GM18498 (cell line): ENCODE results near the gene PGBD5.

Source experiments
- ATAC-seq: cut with Tn5 transposase; IDR thresholded peaks from one replicate; pipeline ENCODE4 v1.9.1; 2021; ENCODE audit warnings: mild to moderate bottlenecking, moderate library complexity; ENCODE audit not compliant: unreplicated experiment

The PGBD5 gene

DNA sequence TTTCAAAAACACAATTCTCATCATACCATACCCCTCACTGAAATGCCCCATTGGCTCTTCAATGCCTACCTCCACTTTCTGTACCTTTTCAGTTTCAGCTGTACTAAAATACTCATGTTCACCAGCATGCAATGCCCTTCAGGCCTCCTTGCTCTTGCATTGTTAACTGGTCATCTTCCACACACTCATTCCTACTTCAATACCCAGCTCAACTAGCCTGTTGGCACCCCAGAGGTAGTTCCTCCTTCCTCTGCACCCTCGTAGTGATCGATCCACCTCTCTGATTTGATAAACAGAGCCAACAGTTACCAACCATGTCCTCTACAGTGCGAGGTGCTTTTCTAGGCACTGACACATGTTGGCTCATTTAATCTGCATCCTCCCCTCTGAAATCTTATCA is 46.7 kb downstream of the PGBD5 start:
- ATAC-seq, result no peak

DNA sequence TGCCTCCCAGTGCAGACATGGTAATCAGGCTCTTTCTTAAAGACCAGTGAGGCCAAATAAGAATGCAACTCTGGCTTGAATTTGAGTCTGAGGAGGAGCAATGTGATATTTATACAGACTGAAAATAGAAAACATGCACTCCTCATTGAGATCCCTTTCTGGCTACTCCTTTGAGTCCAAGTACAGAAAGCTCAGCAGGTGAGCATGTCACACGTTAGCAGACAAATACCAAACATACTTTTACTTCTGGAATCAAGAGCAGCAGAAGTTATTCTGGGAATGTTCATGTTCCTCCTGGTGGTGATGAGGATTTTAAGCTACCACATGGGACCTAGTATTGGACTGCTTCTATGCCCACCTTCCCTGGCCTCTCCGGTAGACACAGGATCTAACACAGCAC is 48.3 kb downstream of the PGBD5 start:
- no peak for ATAC-seq

DNA sequence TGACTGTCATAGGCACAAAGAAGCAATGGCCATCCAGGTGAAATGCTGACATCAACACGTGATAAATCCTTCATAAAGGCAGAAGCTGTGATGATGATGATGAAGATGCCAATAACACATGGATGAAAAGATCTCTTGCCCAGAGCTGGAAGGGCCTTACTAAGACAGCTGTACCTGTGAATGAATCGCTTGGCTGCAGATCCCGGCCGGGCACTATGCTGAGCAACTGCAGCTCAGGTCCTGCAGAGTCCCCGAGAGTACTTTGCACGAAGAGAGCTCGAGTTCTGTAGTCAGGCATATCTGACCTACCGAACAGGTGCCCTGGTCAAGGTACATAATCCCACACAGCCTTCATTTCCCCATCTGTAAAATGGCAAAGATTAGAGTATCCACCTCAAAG is 48.8 kb downstream of the PGBD5 start:
- no peak for ATAC-seq

DNA sequence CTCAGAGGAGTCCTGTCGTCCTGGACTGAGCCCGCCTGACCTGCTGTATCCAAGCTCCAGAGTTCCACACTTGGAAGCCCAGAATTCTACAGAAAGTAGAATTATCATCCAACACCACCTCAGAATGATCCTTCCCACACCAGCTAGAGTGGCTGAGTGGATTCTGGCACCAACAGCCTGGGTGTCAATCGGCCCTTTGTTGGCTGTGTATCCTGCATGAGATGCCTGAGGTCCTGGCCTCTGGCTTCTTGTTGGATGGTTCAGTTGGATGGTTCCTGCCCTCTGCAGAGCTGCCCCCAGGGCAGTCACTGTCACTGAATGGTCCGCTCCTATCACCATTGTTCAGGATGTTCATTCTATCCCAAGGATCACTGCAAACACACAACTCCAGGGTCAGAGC is 49.8 kb downstream of the PGBD5 start:
- no peak for ATAC-seq

DNA sequence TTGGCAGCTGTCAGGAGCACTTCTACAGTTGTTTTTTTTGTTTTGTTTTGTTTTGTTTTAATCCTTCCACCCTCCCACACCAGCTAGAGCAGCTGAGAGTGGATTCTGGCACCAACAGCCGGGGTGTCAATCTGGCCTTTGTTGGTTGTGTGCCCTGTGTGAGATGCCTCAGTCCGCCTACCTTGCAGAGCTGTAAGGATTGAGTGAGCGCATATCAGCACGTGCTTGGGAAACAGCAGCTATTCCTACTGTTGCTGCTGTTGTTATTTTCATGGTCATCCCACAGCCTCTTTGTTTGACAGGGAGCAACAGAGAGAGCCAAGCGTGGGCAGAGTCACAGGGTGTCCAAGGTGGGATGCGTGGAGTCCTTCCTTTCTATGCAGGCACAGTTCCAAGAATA is 50.4 kb downstream of the PGBD5 start:
- no peak for ATAC-seq

DNA sequence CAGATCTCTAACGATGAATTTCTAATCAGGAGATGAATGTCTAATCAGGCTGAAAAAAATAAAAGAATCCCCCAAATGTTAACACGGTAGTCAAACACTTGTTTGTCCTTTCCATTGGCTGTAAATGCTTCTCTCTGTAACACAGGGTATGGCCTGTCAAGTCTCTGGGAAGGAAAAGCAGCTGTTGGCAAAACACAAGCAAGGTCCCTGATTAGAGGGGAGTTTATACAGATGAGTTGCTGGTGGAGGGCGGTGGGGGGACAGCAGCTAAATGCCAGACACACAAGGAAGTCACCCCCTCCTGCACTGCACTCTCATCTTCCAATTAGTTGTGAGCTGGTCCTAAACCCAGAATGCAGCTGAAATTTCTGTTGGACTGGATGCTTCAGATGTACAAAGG is 51.0 kb downstream of the PGBD5 start:
- no peak for ATAC-seq

DNA sequence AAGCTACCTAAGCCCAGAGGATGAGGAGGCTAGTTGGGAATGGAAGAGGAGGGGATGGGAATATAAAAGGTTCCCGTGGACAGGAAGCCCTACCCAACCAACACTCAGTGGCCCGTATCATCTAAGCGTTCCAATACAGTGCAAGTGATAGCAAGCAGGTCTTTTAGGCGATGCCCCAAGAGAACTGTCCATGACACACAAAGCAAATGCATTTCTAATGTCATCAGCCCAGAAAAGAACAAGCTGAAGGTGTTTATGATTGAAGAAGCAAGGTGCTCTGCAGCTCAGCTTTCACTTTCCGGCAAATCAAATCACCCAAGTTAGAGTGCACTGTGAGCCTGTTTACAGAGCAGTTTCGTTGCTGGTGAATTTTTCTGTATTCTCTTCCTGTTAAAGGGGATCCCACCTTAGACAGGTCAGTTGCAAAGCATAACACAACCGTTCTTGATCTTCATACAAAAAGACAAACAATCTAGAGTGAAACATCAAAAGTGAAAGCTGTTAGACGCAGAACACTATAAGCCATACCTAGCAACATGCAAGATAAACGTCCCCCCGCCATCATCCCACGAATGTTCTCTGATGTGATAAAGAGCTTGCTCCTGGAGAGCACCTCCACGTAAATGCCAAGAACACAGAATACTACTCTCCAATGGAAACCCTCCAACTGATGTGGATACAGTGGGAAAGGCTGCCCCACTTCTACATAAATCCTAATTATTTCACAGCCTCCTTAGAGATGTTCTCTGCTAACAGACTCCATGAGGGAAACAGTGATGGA is 54.0 kb downstream of the PGBD5 start:
- ATAC-seq, result no peak

DNA sequence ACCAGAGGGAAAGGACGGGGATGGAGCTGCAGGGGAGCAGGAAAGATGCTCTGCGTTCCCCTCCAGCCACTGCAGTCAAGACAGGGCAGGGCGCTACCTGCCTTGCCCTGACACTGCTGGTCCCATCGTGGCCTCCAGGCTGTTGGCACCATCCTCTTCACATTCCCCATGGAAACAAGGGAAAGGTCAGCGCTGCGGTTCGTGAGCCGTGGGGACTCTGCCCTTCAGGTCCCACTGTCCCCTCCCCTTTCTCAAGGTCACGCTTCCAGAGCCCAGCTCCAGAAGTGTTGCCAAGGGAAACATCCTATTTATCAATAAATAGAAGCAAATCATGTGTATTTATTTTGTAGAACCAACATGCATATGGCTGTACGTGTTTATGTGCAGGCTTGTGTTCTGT is 56.0 kb downstream of the PGBD5 start:
- ATAC-seq, result no peak

DNA sequence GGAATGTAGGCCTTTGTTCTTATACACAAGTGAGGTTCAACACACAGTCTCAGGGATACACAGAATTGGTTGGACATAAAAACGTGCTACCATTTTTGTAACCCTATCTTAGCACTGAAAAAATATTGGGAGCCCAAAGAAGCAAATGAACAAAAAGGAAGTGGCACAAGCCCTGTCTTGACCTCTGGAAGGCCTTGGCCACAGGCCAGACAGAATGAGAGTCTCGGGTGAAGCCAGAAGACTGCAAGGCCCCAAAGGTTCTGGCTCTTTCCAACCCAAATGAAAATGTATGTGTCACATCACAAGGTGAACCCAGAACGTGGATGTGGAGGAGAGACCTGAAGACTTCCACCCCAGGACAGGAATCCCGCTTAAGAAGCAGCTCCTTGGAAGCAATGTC is 57.3 kb downstream of the PGBD5 start:
- ATAC-seq, result no peak

DNA sequence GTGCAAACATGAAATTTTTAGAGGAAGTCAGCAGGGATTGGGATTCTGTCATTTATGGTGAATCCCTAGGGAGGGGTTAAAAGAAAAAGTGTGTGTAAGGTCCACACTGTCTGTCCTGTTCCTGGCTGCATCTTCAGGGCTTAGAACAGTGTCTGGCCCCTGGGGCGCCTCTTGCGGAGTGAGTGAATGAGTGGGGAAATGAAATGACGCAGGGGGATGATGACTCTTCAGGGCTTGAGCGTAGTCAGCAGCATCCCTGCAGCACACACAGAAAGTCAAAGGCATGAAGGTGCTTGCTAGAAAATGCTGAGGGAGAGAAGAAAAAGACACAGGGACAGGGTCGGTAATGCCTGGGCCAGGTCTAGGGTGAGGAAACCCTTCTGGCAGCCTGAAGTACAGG is 57.8 kb downstream of the PGBD5 start:
- ATAC-seq, result no peak

DNA sequence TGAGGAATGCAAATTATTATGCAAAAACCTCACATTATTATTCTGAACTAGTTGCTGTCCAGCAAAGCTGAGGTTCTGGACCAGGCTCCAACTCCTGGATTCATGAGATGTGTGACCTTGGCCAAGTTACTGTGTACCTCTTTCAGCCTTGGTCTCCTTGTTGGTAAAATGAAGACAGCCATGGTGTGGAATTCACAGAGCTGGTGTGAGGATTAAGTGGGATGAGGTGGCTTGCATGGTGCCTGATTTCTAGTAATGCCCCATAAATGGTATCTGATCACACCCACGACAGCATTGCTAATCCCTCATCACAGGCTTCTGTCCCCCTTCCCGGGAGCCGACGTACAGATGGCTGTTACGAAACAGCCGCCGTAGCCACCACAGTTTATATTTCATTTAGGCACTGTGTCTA is 59.6 kb downstream of the PGBD5 start:
- ATAC-seq, result no peak

DNA sequence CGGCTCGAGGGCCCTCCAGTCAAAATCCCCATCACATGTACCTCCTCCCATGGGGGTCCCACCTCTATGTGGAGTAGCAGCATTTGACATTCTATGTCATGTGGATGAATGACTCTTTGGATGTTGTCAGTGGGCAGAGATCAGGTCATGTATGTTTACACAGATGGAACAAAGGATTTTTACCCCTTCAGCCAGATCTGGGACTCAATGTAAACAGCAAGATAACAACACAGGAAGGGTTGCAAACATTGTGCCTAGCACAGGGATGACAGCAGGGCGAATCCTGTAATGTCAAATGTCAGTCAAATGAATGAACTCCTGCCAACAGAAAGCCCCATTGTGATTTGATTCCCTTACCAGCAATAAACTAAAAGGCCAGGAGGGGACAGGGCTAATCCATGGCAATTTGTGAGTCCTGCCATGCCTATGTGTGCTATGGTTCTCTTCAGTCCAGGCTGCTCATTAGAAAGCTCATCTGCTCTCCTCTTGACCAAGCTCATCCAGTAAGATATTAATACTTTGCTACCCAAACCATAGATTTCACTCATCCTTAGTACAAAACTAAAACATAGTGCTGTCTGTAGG is 60.3 kb downstream of the PGBD5 start:
- no peak for ATAC-seq

DNA sequence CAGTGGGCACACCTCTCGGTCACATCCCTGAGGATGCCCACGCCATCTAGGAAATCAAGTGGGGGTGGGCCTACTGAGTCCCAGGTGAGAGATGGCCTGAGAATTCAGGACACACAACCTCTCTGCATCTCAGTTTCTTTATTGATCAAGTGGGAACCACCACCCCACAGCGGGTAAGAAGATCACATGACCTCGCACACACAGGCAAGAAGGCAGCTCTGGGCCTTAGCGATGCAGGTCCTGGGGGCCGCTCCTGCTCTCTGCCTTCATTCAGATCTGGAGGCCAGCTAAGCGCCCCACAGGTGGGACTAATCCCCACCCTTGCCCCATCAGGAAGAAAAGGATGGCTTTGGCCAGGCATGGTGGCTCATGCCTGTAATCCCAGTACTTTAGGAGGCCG is 63.2 kb downstream of the PGBD5 start:
- no peak for ATAC-seq

DNA sequence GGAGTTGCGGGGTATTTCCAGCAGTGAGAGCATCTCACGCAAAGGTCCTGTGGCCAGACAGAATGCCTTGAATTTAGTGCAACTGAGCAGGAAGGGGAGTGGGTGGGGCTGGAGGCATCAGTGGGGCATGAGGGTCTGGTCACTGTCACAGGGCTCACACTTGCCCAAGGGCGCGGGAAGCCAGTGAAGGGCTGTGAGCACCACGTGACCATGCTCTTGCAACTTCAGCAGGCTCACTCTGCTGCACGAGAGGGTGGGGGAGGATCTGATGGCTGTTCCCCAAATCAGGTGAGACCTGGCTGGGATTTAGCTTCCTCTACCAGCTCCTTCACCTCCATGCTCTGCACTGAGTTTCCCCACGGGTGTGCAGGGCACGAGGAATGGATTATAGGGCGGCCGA is 64.2 kb downstream of the PGBD5 start:
- no peak for ATAC-seq

DNA sequence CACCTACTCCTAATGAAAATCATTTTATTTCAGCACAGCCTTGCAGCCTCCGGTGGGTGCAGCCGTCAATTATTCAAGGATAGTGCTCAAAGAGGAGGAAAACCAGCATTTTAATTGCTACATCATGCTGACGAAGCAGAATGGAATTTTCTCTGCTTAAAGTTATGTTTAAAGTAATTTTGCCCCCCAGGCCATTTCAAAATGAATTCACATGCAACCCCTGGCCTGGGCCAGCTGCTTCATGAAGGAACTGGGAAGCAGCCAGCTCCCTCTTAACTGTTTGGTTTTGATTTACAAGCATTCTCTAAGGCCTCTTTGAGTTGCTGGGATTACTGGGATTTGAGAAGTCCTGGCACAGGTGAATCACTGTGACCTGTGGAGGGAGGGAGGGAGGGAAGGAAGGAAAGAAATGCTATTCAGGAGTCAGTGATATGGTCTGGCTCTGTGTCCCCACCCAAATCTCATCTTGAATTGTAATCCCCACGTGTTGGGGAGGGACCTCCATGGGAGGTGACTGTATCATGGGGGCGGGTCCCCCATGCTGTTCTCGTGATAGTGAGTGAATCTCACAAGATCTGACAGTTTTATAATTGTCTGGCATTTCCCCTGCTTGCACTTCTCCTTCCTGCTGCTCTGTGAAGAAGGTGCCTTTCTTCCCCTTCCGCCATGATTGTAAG is 66.0 kb downstream of the PGBD5 start:
- ATAC-seq, result no peak

DNA sequence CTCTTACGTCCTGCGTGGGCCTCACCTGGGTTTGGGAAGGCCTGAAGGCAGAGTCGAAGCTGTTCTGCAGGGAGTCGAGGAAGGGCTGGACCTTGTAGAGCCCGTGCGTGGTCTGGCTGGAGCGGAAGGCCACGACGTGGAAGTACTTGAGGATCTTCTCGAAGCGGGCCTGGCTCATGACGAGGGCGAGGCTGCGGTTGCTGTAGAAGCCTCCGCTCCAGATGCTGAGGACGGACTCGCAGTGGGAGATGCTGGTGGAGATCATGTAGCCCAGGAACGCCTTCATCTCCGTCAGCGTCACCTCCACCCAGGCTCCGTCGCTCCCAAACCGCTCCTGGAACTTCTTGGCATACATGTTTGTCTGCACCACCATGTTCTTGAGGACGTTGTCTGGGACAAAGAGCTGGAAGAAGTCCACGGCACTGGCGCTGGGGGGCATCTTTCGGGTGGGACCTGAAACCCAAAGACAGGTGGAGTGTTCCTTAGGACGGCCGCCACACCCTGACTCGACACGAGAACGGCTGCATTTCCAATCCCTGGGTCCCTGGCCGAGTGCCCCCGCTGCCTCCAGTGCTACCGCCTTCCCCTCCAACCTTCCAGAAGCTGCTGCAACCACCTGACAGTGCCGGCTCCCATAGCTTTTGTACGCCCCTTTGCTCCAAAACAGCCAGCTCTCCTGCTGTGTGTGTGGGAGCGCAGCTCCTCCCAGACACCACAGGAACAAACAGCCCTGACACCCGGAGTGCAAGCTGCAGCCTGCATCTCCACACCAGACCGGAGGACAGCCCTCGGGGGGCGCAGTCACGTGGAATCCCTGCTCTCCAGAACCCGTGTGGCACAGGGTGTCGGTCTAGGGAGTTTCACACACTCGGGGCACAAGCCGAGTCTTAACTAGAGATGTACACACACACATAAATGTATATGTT is 69.0 kb downstream of the PGBD5 start:
- ATAC-seq, result no peak

DNA sequence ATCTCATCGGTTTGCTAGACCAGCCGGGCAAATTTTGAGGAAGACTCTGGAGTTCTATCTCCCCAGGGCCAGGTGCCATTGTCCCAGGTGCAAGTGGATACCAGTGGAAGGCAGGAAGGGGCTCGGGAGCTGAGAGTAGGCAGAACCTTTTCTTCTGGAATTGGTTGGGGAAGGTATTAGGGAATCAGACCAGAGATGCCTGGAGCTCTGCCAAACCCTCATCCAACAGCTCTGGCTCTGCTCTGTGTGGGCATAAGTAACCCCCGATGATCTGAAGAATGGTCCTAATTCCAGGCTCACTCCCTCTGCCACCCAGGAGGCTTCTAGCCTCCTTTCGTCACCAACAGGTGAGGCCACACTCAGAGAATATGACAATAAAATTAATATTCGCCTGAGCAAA is 69.9 kb downstream of the PGBD5 start:
- no peak for ATAC-seq

DNA sequence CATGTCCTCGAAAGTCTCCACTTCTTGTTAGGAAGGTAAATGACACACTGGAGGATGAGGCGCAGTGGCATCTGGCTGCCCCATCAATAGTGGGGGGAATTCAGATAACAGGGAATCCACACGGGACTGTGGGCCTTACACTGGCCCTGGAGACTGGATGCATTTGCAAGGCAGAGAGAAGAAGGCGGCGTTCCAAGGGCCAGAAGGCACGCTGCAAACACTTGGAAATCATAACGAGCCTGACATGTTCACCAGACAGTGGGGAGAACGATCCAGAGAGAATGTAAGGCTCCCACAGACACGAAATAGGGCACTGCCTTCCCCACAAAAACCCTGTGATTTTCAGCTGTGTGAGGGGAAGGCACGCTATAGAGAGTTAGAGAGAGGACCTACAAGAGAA is 70.5 kb downstream of the PGBD5 start:
- no peak for ATAC-seq

DNA sequence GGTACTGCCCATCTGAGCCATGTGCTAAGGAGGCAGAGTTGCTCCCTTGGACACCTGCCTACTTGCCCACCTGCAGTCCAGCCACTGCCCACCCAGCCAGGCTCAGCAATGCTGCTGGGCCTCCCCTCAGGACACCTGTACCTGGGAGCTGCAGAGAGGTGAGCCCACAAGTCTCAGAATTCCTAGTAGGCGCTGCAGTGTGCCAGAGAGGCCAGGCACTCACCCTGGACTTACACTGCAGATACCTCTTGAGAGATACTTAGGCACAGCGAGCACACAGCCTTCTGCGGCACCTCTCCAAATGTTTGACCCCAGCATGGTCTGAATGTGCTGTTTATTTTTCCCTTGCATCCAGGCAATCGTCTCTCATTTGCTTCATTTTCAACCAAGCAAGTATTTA is 71.0 kb downstream of the PGBD5 start:
- no peak for ATAC-seq

DNA sequence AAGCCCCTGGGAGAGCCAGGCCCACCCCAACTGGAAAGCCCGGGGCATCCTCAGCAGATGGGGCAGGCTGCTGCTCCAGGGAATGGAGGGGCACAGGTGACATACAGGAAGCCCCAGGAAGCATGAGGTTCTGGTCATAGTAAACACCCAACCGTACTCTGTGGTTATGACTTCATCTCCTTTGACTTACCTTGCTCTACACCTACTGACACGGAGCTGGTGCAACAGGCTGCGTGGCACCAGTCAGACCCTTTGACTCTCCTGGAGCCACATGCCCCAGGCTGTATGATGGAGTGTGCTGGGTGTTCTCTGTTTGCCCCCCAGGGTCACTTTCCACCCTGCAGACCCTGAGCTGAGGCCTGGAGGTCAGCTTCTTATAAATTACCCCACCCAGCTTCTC is 72.1 kb downstream of the PGBD5 start:
- ATAC-seq, result no peak

DNA sequence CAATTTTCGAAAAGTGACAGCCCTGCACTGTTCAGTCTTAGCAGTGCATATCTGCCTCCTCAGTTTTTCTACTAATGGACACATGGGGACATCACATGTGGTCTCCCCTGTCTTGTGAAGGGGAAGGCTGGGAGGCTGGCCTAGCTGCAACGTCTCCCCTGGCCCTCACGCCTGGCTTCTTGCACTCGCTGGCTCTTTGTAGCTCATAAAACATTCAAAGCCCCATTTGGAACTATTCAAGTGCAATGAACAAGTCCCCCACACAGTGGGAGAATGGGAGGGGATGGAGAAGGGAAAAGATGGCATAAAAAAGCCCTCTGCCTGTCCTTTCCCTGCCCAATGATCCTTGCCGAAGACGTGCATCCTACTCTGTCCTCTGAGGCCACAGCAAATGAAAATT is 73.6 kb downstream of the PGBD5 start:
- no peak for ATAC-seq
